ENCODE data around the gene COLGALT1.
"Not testable (repeated sequence)": the region's sequence is repeated elsewhere in the genome, so short reads cannot be mapped to it uniquely, and the experiment has no call there.

Gene COLGALT1

DNA sequence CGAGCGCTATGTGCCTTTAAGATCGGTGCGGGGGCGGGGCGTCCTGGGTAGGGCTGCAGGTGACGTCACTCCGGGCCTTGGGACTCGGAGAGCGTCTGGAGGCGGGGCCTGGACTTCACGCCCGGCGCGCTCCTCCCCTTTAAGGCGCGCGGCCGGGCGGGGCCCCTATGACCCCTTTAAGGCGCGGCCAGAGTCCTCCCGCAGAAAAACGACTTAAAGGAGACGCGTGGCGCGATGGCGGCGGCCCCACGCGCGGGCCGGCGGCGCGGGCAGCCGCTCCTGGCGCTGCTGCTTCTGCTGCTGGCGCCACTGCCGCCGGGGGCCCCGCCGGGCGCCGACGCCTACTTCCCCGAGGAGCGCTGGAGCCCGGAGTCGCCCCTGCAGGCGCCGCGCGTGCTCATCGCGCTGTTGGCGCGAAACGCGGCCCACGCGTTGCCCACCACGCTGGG is at the start of gene COLGALT1:
Gene COLGALT1, plus strand, starts transcription at position 170 of the 449 bp plus-strand sequence. Its CDS starts 65 bp downstream, at position 235.
- H3K27me3 Mint-ChIP-seq = no peaks in the 10 kb centered on the region
- peak; percentile 95 for DNase-seq (ENCODE audit: low spot score in 2 of 2)
- H3K9me3 Mint-ChIP-seq = no peaks in the 10 kb centered on the region
- H3K4me3 Mint-ChIP-seq = peak within 1 kb of the TSS; percentile 83
- H3K4me1 Mint-ChIP-seq = peaks cover 21% of the 10 kb centered on the region
- H3K27ac Mint-ChIP-seq (ENCODE audit: low read depth) = peak within 1 kb of the TSS; percentile 13
- H3K36me3 Mint-ChIP-seq (ENCODE audit: insufficient read depth) = peaks cover 9% of the 10 kb centered on the region
- ATAC-seq (replicated peaks; ENCODE audit: extremely low read depth, poor library complexity, severe bottlenecking) = peak; percentile 99

DNA sequence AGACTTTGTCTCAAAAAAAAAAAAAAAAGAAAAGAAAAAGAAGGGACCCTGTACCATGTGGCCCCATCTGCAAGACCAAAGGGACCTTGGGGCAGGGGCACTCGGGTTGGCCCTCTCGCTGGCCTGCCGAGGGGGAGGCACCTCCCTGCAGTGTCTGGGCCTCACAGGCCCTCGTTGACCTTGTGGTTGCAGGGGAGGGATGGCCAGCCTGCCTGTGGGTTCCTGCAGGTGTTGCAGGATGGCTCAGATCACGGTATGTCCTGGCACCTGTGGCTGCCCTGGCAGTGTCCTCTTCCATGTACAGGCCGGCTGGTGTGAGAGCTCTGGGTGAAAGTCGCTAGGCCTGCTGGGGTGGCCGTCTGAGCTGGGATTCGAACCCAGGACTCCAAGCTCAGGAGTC is 48.7 kb upstream of the COLGALT1 start:
- H3K27me3 Mint-ChIP-seq = no peaks in the 10 kb centered on the region
- H3K27ac Mint-ChIP-seq (ENCODE audit: low read depth) = no peak overlapping the region
- DNase-seq (ENCODE audit: low spot score in 2 of 2) = no peak
- H3K4me1 Mint-ChIP-seq = peaks cover 24% of the 10 kb centered on the region
- no peaks in the 10 kb centered on the region for H3K9me3 Mint-ChIP-seq
- ATAC-seq (replicated peaks; ENCODE audit: extremely low read depth, poor library complexity, severe bottlenecking) = no peak
- H3K4me3 Mint-ChIP-seq = no peak overlapping the region
- H3K36me3 Mint-ChIP-seq (ENCODE audit: insufficient read depth) = peaks cover 13% of the 10 kb centered on the region

DNA sequence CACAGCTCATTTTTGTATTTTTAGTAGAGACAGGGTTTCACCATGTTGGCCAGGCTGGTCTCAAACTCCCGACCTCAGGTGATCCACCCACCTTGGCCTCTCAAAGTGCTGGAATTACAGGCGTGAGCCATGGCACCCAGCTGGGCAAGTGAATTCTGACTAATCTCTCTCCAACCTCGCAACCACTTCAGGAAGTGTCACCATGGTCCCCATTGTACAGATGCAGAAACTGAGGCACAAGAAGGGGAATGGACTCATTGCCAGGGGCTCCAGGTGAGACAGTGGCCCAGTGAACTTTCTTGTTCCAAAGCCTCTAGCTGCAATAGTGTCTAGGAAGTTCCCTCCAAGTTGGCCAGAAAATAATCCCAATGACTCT is 46.9 kb upstream of the COLGALT1 start:
- not testable (repeated sequence) for H3K9me3 Mint-ChIP-seq; ATAC-seq (replicated peaks; ENCODE audit: extremely low read depth, poor library complexity, severe bottlenecking); H3K27ac Mint-ChIP-seq (ENCODE audit: low read depth); DNase-seq (ENCODE audit: low spot score in 2 of 2); H3K4me3 Mint-ChIP-seq; H3K27me3 Mint-ChIP-seq
- H3K4me1 Mint-ChIP-seq = peaks cover 37% of the 10 kb centered on the region
- peaks cover 17% of the 10 kb centered on the region for H3K36me3 Mint-ChIP-seq (ENCODE audit: insufficient read depth)

DNA sequence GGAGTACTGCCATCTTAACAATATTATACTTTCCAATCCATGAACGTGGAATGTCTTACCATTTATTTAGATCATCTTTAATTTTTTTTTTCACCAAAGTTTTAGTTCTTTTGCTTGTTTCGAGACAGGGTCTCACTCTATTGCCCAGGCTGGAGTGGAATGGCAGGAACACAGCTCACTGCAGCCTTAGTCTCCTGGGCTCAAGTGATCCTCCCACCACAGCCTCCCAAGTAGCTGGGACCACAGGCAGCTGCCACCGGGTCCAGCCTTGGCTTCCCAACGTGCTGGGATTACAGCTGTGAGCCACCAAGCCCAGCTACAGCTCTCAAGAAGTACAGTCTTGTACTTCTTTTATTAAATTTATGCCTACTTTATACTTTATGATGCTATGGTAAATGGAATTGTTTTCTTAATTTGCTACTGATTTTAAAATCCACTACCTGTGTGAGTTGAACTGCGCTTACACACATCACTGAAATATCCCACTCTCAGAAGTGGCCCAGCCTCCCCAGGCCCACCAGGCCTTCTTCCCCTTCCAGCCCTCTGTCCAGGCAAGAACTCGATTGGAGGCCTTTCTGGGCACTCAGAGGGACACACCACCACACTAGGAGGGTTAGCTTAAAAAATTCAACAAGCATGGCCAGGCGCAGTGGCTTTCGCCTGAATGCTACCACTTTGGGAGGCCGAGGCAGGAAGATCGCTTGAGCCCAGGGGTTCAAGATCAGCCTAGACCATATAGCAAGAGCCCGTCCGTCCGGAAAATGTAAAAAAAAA is 45.0 kb upstream of the COLGALT1 start:
- peak overlapping the region; percentile 74 for H3K27ac Mint-ChIP-seq (ENCODE audit: low read depth)
- H3K4me3 Mint-ChIP-seq = peak overlapping the region; percentile 97
- H3K36me3 Mint-ChIP-seq (ENCODE audit: insufficient read depth) = peaks cover 17% of the 10 kb centered on the region
- ATAC-seq (replicated peaks; ENCODE audit: extremely low read depth, poor library complexity, severe bottlenecking) (no peak), DNase-seq (ENCODE audit: low spot score in 2 of 2) (no peak)
- no peaks in the 10 kb centered on the region for H3K9me3 Mint-ChIP-seq
- peaks cover 40% of the 10 kb centered on the region for H3K4me1 Mint-ChIP-seq
- H3K27me3 Mint-ChIP-seq = no peaks in the 10 kb centered on the region

DNA sequence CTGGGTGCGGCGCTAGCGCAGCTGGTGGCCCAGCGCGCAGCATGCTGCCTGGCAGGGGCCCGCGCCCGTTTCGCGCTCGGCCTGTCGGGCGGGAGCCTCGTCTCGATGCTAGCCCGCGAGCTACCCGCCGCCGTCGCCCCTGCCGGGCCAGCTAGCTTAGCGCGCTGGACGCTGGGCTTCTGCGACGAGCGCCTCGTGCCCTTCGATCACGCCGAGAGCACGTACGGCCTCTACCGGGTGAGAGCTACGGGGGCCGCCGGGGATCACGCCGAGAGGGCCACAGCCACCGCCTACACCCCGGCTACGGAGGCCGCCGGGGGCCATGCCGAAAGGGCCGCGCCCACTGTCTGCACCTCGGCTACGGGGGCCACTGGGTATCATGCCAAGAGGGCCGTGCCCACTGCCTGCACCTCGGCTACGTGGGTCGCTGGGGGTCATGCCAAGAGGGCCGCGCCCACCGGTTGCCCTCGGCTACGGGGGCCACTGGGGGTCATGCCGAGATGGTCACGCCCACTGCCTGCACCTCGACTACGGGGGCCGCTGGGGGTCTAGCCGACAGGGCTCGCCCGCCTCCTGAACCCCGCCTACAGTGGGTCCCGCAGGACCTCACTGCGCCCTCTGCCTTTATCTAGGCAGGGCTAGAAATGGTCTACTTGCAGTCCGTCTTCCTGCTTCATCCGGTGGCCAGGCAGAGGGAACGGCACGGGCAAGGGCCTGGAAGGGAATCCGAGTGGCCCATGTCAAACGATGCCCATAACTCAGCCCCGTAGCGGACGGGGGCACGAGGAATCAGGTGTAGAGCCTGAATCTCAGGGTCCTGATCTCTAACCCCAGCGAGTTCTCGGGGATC is 43.5 kb upstream of the COLGALT1 start:
- Mint-ChIP-seq H3K27ac (ENCODE audit: low read depth) (peak overlapping the region; percentile 74), H3K9me3 (no peaks in the 10 kb centered on the region), H3K4me3 (peak overlapping the region; percentile 97), H3K4me1 (peaks cover 38% of the 10 kb centered on the region), H3K36me3 (ENCODE audit: insufficient read depth) (peaks cover 20% of the 10 kb centered on the region), H3K27me3 (no peaks in the 10 kb centered on the region)
- peak; percentile 79 to 87 for DNase-seq (ENCODE audit: low spot score in 2 of 2)
- peak; percentile 75 for ATAC-seq (replicated peaks; ENCODE audit: extremely low read depth, poor library complexity, severe bottlenecking)

DNA sequence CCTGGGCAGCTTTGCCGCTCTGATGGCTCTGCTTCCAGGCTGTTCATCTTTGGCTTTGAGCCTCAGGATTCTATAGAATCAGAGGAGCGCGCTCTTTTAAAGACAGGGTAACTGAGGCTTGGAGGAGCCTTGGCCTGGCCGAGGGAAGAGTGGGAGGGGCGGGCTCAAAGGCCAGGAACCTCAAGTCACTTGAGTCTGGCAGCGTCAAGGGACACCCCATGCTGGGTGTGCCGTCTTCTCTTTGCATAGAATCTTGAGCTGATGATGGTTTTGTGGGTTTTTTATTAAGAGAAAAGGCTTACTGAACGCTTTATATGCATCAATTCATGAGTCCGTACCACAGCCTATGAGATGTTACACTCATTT is 42.9 kb upstream of the COLGALT1 start:
- H3K4me3 Mint-ChIP-seq = peak overlapping the region; percentile 97
- no peak for DNase-seq (ENCODE audit: low spot score in 2 of 2)
- no peaks in the 10 kb centered on the region for H3K27me3 Mint-ChIP-seq
- H3K36me3 Mint-ChIP-seq (ENCODE audit: insufficient read depth) = peaks cover 20% of the 10 kb centered on the region
- H3K4me1 Mint-ChIP-seq = peaks cover 38% of the 10 kb centered on the region
- no peak for ATAC-seq (replicated peaks; ENCODE audit: extremely low read depth, poor library complexity, severe bottlenecking)
- no peaks in the 10 kb centered on the region for H3K9me3 Mint-ChIP-seq
- H3K27ac Mint-ChIP-seq (ENCODE audit: low read depth) = peak overlapping the region; percentile 74

DNA sequence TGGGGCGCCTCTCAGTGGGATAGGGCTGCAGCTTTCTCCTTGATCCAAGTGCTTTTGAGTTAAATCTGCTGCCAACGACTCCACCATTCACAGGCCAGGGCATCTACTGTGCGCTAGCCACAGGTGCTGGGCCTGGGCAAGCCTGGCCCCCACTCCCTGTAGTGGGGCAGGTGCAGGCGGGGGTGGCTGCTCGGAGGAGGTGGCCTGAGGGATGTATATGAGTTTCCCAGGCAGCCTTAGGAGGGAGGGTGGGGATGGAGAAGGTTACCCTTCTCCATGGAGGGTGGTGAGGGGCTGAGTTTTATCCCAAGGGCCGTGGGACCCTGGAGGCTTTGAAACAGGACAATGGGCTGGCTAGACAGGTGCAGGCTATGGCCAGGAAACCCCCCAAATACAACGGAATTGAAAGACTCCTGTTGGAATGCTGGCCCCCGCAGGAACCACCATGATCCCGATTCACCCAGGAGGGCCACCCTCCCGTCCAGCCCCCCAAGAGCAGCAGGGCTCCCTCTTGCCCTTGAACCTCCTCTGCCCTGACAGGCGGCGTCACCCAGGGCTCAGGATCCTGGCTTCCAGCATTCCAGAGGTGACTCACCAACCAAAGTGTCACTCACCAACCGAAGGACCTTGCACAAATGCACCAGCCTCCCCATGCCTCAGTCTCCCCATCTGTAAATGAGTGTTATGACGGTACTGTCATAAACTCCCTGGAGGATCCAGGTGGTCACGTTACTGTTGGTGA is 39.9 kb upstream of the COLGALT1 start:
- no peak for DNase-seq (ENCODE audit: low spot score in 2 of 2)
- Mint-ChIP-seq H3K4me1 (peaks cover 26% of the 10 kb centered on the region), H3K4me3 (no peak overlapping the region), H3K27ac (ENCODE audit: low read depth) (no peak overlapping the region), H3K36me3 (ENCODE audit: insufficient read depth) (peaks cover 21% of the 10 kb centered on the region), H3K27me3 (no peaks in the 10 kb centered on the region), H3K9me3 (no peaks in the 10 kb centered on the region)
- ATAC-seq (replicated peaks; ENCODE audit: extremely low read depth, poor library complexity, severe bottlenecking) = no peak

DNA sequence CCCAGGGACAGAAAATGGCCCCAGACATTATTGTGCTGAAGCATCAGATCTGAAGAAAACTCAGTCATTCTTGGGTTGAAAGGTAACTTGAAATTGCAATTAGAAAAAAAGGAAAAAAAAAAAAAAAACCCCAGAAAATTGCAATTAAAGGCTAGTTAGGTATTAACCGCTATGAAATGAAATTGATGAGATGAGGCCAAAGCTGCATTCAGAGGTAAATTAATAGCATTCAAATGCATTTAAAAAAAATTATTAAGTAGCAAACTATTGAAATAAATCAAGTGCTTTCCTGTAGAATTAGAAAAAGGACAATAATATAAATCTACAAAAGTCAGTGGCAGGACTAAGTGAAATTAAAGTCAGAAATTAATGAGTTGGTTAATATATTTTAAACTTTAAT is 37.6 kb upstream of the COLGALT1 start:
- Mint-ChIP-seq H3K4me1 (peaks cover 19% of the 10 kb centered on the region), H3K27me3 (no peaks in the 10 kb centered on the region), H3K9me3 (no peaks in the 10 kb centered on the region), H3K4me3 (no peak overlapping the region), H3K27ac (ENCODE audit: low read depth) (no peak overlapping the region), H3K36me3 (ENCODE audit: insufficient read depth) (peaks cover 12% of the 10 kb centered on the region)
- no peak for ATAC-seq (replicated peaks; ENCODE audit: extremely low read depth, poor library complexity, severe bottlenecking)
- no peak for DNase-seq (ENCODE audit: low spot score in 2 of 2)

DNA sequence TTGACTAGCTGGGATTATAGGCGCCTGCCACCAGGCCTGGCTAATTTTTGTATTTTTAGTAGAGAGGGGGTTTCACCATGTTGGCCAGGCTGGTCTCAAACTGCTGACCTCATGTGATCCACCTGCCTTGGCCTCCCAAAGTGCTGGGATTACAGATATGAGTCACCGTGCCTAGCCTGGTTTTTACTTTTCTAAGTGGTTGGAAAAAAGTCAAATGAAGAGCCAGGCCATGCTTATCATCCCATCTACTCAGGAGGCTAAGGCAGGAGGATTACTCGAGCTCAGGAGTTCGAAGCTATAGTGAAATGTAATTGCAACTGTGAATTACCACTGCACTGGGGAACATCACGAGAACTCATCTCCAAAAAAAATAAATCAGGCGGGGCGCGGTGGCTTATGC is 36.8 kb upstream of the COLGALT1 start:
- ATAC-seq (replicated peaks; ENCODE audit: extremely low read depth, poor library complexity, severe bottlenecking); H3K4me3 Mint-ChIP-seq; H3K27ac Mint-ChIP-seq (ENCODE audit: low read depth); DNase-seq (ENCODE audit: low spot score in 2 of 2); H3K9me3 Mint-ChIP-seq; H3K27me3 Mint-ChIP-seq: not testable (repeated sequence)
- Mint-ChIP-seq H3K4me1 (peaks cover 20% of the 10 kb centered on the region), H3K36me3 (ENCODE audit: insufficient read depth) (peaks cover 14% of the 10 kb centered on the region)

DNA sequence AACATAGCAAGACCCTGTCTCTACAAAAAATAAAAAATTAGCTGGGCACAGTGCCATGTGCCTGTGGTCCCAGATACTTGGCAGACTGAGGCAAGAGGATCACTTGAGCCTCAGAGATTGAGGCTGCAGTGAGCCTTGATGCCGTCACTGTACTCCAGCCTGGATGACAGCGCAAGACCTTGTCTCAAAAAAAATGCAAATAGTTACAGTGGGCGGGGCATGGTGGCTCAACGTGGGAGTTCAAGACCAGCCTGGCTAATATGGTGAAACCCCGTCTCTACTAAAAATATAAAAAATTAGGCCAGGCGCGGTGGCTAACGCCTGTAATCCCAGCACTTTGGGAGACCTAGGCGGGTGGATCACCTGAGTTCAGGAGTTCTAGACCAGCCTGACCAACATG is 35.5 kb upstream of the COLGALT1 start:
- ATAC-seq (replicated peaks; ENCODE audit: extremely low read depth, poor library complexity, severe bottlenecking) (no peak), DNase-seq (ENCODE audit: low spot score in 2 of 2) (no peak)
- H3K9me3 Mint-ChIP-seq = no peaks in the 10 kb centered on the region
- peaks cover 14% of the 10 kb centered on the region for H3K36me3 Mint-ChIP-seq (ENCODE audit: insufficient read depth)
- peaks cover 22% of the 10 kb centered on the region for H3K4me1 Mint-ChIP-seq
- no peak overlapping the region for H3K4me3 Mint-ChIP-seq
- H3K27me3 Mint-ChIP-seq = no peaks in the 10 kb centered on the region
- H3K27ac Mint-ChIP-seq (ENCODE audit: low read depth) = no peak overlapping the region

DNA sequence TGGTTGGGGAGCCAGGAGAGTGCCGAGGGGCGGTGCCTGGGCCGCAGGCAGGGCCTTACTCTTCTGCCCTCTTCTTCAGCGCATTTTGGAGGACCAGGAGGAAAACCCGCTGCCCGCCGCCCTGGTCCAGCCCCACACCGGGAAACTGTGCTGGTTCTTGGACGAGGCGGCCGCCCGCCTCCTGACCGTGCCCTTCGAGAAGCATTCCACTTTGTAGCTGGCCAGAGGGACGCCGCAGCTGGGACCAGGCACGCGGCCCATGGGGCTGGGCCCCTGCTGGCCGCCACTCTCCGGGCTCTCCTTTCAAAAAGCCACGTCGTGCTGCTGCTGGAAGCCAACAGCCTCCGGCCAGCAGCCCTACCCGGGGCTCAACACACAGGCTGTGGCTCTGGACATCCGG is 34.6 kb upstream of the COLGALT1 start:
- Mint-ChIP-seq H3K4me1 (peaks cover 22% of the 10 kb centered on the region), H3K36me3 (ENCODE audit: insufficient read depth) (peaks cover 14% of the 10 kb centered on the region), H3K4me3 (no peak overlapping the region), H3K27me3 (no peaks in the 10 kb centered on the region), H3K9me3 (no peaks in the 10 kb centered on the region), H3K27ac (ENCODE audit: low read depth) (no peak overlapping the region)
- no peak for DNase-seq (ENCODE audit: low spot score in 2 of 2)
- ATAC-seq (replicated peaks; ENCODE audit: extremely low read depth, poor library complexity, severe bottlenecking) = no peak

Data from central memory CD8-positive, alpha-beta T cell (primary cell).